ENCODE results near the gene GNA12. TPM values are rescaled to one million over a fixed set of nuclear protein-coding genes. Genes with fewer than 3 reads are reported as not detected.

GNA12 gene
- total RNA-seq, 1 experiment from 2014 or later = 36.2 TPM

DNA sequence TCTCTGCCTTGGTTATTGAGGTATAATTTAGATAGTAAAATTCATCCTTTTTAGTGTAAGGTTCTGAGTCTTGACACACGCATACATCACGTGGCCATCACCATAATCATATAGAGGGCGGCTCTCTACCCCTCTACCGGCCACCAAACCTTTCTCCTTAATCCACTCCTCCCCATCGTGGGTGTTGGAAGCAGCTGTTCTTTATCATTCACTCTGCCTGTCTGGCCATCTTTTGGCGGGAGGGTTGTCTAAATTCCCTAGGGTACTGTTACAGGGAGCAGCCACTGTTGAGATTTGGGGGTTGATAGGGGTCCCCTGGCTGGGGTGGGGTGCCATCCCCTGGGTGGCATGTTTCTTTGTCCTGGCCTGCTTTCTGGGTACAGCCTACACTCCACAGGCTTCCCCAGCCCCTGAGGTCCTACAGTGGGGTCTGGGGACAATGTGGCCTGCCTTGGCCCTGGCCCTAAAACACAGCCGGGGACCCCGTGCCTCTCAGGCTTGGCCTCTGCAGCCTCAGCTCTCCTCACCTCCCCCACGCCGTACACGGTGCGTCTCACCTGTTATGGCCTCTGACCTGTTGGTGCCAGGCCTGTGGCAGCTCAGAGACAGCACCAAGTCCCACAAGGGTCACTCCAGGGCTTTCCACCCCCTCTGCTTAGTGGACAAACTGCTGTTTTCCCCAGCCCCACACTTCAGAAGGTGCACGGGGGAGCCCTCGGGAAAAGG, 138.6 kb downstream of the GNA12 start:
- Mint-ChIP-seq H3K9me3 (ENCODE audit: unreplicated experiment) (no peaks in the 10 kb centered on the region), H3K27me3 (ENCODE audit: insufficient read depth, unreplicated experiment) (peaks cover 5% of the 10 kb centered on the region), H3K27ac (ENCODE audit: low read depth, unreplicated experiment) (no peak overlapping the region), H3K4me1 (ENCODE audit: insufficient read depth, unreplicated experiment) (peaks cover 8% of the 10 kb centered on the region), H3K4me3 (ENCODE audit: unreplicated experiment) (no peak overlapping the region), H3K36me3 (ENCODE audit: insufficient read depth, unreplicated experiment) (no peaks in the 10 kb centered on the region)
- intact Hi-C loops (cut with micrococcal nuclease) = no loop called here
- BruUV-seq (replicated peaks) = no TSS peak
- DNase-seq (ENCODE audit: unreplicated experiment) = no peak
- ChIA-PET POLR2A (no interaction called here), CTCF (no interaction called here)
- TF ChIP-seq CTCF (IDR thresholded peaks at IDR 0.05; ENCODE audit: unreplicated experiment) = no peak

GRCh38 chr7:2702594-2702957, 141.5 kb downstream of the GNA12 start:
- CTCF ChIA-PET = interaction anchor here (0.6 to 0.9 kb wide), 2 partner anchors 252 to 632 kb away, joined by 4 to 5 read pairs; no protein-coding TSS in a partner anchor
- BruUV-seq (replicated peaks) = no TSS peak
- peaks cover 32% of the 10 kb centered on the region for H3K27me3 Mint-ChIP-seq (ENCODE audit: insufficient read depth, unreplicated experiment)
- H3K27ac Mint-ChIP-seq (ENCODE audit: low read depth, unreplicated experiment) = no peak overlapping the region
- POLR2A ChIA-PET = no interaction called here
- DNase-seq (ENCODE audit: unreplicated experiment) = no peak
- H3K36me3 Mint-ChIP-seq (ENCODE audit: insufficient read depth, unreplicated experiment) = no peaks in the 10 kb centered on the region
- no peak for TF ChIP-seq CTCF (IDR thresholded peaks at IDR 0.05; ENCODE audit: unreplicated experiment)
- no peaks in the 10 kb centered on the region for H3K9me3 Mint-ChIP-seq (ENCODE audit: unreplicated experiment)
- intact Hi-C loops (cut with micrococcal nuclease) = no loop called here
- H3K4me3 Mint-ChIP-seq (ENCODE audit: unreplicated experiment) = no peak overlapping the region
- H3K4me1 Mint-ChIP-seq (ENCODE audit: insufficient read depth, unreplicated experiment) = peaks cover 8% of the 10 kb centered on the region

DNA sequence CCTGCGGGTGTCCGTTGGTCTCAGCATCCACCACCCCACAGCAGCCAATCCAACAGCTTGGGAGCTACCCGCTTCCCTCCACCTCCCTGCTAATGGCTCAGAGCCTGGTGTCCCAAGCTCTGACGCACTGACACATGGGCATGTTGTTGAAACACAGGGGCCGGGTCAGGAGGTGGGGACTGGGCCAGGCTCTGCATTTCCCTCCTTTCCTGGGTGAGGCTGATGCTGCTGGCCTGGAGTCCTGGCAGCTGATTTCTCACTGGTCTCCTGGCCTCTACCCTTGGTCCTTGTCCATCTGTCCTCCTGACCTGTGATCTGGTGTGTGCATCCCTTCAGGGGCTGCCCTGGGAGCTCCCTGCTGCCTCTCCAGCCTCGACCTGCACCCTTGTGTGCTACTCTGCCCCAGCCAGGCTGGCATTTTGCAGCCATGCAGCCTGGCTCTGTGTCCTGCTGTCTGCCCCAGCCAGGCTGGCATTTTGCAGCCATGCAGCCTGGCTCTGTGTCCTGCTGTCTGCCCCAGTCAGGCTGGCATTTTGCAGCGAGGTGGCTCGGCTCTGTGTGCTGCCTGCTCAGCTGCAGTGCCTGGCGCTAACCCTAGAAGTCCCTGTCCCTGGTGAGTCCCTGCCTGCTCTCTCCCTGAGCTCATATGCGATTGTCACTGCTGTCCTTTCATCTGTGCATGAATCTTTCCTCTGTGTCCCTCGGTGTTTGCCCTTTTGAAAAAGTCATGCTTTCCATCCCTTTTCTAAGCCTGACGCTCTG, 142.1 kb downstream of the GNA12 start:
- intact Hi-C loops (cut with micrococcal nuclease) = no loop called here
- Mint-ChIP-seq H3K4me1 (ENCODE audit: insufficient read depth, unreplicated experiment) (peaks cover 8% of the 10 kb centered on the region), H3K9me3 (ENCODE audit: unreplicated experiment) (no peaks in the 10 kb centered on the region), H3K27ac (ENCODE audit: low read depth, unreplicated experiment) (no peak overlapping the region), H3K27me3 (ENCODE audit: insufficient read depth, unreplicated experiment) (peaks cover 32% of the 10 kb centered on the region), H3K36me3 (ENCODE audit: insufficient read depth, unreplicated experiment) (no peaks in the 10 kb centered on the region), H3K4me3 (ENCODE audit: unreplicated experiment) (no peak overlapping the region)
- BruUV-seq (replicated peaks) = no TSS peak
- peak; percentile 48 for DNase-seq (ENCODE audit: unreplicated experiment)
- CTCF ChIA-PET = interaction anchor here (0.6 to 0.9 kb wide), 3 partner anchors 11 to 632 kb away, joined by 3 to 5 read pairs (median 4); no protein-coding TSS in a partner anchor
- no peak for TF ChIP-seq CTCF (IDR thresholded peaks at IDR 0.05; ENCODE audit: unreplicated experiment)
- POLR2A ChIA-PET = no interaction called here

DNA sequence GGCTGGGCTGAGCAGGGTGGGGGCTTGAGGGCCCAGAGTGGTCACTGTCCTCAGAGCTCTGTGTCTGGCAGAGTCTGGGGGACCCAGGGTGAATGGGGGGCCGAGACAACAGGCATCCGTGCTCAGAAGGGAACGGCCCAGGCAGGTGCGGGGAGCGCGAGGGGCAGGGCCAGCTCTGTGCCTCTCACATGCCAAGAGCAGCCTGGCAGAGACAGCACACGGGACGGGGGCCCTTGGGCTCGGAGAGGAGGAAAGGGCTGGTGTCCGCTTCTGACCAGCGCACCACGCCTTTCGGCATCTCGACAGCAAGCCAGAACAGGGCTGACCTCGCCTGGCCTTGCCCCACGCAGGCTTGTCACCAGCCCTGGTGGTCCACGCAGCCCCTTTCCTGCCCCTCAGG, 142.7 kb downstream of the GNA12 start:
- TF ChIP-seq CTCF (IDR thresholded peaks at IDR 0.05; ENCODE audit: unreplicated experiment) = no peak
- DNase-seq (ENCODE audit: unreplicated experiment) = no peak
- Mint-ChIP-seq H3K27me3 (ENCODE audit: insufficient read depth, unreplicated experiment) (peaks cover 32% of the 10 kb centered on the region), H3K27ac (ENCODE audit: low read depth, unreplicated experiment) (no peak overlapping the region), H3K4me3 (ENCODE audit: unreplicated experiment) (no peak overlapping the region), H3K9me3 (ENCODE audit: unreplicated experiment) (no peaks in the 10 kb centered on the region), H3K36me3 (ENCODE audit: insufficient read depth, unreplicated experiment) (no peaks in the 10 kb centered on the region), H3K4me1 (ENCODE audit: insufficient read depth, unreplicated experiment) (peaks cover 8% of the 10 kb centered on the region)
- intact Hi-C loops (cut with micrococcal nuclease) = no loop called here
- ChIA-PET POLR2A (no interaction called here), CTCF (no interaction called here)
- no TSS peak for BruUV-seq (replicated peaks)

Data from MCF 10A (cell line).